Activated gamma-delta T cell treated with anti-CD3 and anti-CD28 coated beads, Interleukin-2, amount 50 U/mL, for 16 hours (primary cell): Measurements from ENCODE around the gene C1QTNF5.
A peak's percentile ranks its signal among the peaks of the same experiment; 100 is the strongest.
"Not testable (repeated sequence)": the region's sequence is repeated elsewhere in the genome, so short reads cannot be mapped to it uniquely, and the experiment has no call there.

Experiments used
- DNase-seq: peaks from one replicate; pipeline ENCODE4 v3.0.0-alpha.2; 2020; ENCODE audit warnings: low read depth

C1QTNF5 gene

GRCh38 chr11:119340335-119341221, at the start of gene C1QTNF5:
C1QTNF5 (minus strand) TSS chr11:119340883; CDS start chr11:119340397, 486 bp downstream.
- DNase-seq: no peak

DNA sequence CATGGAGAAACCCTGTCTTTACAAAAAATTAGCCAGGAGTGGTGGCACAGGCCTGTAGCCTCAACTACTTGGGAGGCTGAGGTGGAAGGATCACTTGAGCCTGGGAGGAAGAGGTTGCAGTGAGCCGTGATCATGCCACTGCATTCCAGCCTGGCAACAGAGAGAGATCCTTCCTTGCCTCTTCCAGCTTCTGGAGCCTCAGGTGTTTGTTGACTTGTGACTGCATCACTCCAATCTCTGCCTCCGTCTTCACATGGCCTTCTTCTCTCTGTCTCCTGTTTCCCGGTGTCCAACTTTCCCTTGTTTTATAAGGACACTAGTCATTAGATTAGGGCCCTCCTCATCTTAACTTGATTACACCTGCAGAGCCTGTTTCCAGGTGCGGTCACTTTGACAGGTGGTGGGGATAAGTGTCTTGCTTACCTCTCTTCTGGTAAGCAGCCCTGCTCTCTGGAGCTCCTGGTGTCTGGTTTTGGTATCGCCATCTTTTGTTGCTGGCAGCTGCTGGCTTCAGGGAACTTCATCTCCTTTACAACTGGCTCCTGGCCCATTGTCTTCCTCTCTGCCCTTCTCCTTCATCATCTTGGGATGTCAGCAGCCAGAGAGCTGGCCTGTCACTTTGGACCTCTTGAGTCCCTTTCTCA, 49.0 kb upstream of the C1QTNF5 start:
- DNase-seq: no peak

DNA sequence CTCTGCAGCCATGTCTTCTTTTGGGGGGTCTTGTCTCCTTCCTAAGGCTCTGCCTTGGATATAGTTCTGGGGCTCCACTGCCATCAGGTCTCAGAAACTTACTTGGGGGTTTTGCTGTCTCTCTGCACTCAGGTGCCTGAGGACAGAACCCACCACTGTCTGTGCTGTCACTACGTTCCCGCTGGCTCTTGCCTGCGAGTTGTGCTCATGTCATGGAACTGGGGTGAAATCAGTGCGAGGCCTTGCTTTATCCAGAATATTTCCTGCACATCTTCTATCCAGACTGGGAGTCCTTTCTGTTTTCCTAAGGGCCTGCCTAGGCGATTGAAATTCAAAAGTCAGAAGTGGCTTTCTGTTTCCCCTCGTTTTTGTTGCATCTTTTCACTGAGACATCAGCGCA, 47.4 kb upstream of the C1QTNF5 start:
- DNase-seq: no peak

DNA sequence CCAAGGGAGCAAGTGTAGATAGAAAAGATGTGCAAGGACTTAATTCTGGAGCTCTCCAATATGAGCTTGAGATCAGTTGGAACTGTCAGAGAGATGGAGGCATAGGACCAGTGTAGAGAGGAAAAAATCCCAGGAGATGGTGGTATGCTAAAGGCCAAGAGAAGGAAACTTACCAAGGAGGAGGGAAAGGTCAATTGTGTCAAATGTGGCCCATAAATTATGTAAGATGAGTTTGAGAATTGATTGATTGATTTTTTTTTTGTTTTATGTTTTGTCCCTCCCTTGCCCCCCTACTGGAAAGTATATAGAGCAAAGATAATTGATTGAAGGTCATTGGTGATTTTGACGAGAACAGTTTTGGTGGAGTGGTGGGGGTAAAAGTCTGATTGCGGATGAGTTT, 43.6 kb upstream of the C1QTNF5 start:
- no peak for DNase-seq

- DNase-seq: not testable (repeated sequence)
These were observed 41.8 kb upstream of the C1QTNF5 start for GRCh38 chr11:119382513-119382912.

- DNase-seq: no peak
These were observed 41.4 kb upstream of the C1QTNF5 start for GRCh38 chr11:119382101-119382500.

GRCh38 chr11:119381181-119381988, 40.7 kb upstream of the C1QTNF5 start, which contains the start of gene USP2:
USP2 (minus strand) TSS chr11:119381690; CDS start chr11:119373480, 8,210 bp downstream.
- DNase-seq: peak; percentile 91

DNA sequence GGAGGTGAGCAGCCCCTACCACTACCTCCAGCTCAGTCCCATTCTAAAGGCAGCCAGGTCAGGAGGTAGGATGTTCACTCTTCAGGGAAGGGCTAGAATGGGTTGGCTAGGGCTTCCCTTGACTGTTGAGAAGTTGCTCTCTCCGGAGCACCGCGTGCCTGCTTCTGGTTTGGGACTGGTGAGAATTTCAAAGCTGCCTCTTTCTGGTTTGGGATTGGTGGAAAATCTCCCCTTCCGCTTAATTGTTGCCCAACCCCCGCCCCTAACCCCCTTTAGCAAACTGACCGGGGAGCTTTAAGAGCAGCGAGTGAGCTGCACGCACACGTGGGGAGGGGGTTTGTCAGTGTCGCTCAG, 40.1 kb upstream of the C1QTNF5 start:
- DNase-seq: no peak

DNA sequence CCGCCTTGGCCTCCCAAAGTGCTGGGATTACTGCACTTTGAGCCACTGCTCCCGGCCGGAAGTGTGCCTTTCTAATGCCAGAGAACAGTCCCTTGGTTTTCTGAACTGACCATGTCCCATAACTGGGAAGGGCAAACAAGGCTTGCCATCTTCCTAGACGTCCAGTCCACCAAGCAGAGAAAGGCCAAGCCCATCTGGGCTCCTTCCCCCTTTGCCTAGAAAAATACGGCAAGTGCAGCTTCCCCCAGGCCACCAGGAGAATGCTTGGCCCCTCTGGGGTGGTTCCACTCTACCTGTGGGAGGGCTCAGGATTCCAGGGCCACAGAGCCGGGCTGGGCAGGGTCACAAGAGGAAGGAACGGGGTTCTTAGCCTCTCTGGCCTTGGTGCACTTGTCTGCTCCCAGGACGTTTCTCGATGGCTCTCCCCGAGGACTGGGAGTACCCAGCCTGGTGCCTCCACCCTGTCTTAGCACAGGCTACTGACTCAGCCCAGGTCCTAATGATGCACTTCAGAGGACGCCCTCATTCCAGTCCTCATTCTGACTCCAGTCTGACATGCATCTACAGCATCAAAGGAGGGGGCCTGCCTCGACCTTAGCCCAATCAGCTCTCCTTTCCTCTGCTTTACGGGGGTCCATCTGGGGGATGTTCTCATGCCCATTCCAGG, 39.6 kb upstream of the C1QTNF5 start:
- DNase-seq: no peak

DNA sequence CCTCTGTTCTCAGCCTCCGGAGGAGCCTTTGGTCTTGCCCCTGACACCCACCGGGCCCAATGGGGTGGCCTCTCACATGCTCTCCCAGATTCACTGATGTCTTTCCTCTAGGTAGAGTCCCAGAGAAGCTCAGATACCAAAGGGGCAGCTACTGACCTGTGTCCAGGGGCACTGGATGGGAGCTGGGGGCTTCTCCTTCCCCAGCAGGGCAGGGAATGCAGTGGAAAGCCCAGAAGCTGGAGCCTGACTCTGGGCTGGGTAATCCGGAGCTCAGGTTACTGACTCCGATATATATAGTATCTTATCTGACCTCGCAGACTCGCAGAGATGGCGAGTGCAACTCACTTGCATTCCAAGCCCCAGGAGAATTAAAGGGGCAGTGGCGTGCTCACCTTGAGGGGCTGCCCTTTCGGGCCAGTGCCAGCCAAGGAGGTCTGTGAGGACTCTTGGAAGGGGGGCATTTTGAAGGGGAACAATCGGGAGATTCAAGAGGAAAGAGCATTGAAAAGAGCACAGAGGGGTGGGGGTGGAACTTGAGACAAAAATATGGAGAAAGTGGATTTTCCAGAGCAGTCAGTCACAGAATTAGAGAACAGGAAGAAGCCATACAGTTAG, 38.3 kb upstream of the C1QTNF5 start:
- DNase-seq: no peak

DNA sequence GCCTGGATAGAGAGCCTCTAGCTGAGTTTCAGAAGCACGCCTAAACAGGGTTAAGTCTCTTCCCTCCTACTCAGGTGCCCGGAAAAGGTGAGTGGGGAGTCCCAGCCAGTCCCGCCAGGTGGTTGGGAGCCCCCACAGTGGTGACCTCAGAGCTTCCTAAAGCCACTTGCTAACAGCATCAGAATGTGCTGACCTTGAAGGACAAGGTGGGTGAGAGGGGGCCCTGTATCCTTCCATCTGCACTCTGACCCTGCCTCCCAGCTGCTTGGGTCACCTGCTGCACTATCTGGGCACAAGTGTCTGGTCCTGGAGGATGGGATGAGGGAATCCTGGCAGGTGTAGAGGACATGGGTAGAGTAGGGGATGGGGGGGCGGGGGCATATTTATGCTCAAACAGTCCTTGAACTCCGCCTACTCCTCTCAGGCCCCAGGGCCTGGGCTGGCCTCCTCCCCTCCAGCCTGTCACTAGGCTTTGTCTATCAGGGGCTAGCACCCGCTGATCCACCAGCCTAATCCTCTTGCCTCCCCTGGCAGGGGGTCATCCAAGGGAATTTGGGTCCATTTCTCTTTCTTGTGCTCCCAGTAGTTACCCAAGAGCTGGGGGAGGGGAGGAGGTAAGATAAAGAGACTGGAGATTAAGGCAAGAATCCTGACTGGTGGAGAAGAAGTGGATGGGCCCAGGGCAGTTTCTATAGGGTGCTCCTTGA, 37.4 kb upstream of the C1QTNF5 start:
- DNase-seq: no peak

DNA sequence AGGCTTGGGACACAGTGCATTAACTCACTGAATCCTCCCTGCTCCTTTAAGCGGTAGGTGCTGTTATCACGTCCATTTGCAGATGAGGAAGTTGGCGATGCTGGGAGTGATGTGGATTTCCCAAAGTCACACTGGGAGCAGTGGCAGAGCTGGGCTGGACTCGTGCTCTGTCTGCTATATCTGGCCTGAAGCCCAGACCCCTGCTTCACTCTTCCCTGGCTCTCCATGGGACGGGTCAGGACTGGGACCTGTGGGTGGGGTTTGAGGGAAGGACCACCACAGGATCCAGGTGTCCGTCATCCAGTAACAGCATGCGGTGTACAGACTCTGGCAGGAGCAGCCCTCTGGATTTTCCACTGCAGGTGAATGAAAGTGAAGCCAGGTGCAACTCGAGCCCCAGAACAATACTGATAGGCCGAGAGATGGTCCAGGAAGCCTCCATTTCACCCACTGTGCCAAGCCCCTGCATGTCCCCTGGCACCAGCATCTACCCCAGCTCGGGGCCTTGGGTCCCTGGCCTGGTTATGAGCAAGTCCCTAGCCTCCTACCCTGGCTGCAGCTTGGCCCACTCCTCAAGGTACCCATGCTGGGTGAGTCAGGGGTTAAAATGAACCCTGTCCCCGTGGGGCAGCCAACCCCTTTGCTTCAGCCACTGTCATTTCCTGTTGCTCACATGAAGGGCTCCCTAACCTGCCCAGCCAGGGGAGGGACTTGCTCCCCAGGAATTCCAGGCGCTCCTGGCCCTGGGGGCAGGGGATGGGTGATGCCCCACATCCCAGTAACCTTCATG, 36.6 kb upstream of the C1QTNF5 start:
- no peak for DNase-seq

DNA sequence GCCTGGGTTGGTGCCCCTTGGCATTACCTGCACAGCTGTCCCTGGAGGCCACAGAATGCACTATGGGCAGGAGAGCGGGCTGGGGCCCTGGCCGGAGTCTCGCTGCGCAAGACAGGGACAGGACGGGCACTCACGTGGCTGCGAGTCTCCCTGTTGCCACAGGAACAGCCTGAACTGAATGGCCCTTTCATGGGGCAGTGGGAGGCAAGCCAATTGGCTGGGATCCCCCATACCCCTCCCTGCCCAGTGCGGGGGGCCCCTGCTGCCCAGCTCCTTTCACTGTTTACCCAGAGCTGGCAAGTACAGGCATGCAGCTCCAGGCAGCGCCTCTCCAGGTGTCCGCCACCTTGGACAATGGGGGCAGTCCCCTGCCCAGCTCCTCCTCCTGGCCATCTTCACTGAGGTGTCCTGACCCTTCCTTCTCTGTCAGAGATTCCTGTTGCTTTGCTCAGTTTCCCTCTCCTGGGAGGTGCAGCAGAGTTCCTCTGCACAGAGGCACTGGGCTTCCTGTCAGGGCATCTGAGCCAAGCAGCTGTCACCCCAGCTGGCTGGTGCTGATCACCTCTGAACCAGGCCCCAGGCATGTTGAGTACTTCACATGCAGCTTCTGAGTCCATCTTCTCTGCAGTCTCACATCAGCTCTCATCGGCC, 35.6 kb upstream of the C1QTNF5 start:
- DNase-seq: no peak

DNA sequence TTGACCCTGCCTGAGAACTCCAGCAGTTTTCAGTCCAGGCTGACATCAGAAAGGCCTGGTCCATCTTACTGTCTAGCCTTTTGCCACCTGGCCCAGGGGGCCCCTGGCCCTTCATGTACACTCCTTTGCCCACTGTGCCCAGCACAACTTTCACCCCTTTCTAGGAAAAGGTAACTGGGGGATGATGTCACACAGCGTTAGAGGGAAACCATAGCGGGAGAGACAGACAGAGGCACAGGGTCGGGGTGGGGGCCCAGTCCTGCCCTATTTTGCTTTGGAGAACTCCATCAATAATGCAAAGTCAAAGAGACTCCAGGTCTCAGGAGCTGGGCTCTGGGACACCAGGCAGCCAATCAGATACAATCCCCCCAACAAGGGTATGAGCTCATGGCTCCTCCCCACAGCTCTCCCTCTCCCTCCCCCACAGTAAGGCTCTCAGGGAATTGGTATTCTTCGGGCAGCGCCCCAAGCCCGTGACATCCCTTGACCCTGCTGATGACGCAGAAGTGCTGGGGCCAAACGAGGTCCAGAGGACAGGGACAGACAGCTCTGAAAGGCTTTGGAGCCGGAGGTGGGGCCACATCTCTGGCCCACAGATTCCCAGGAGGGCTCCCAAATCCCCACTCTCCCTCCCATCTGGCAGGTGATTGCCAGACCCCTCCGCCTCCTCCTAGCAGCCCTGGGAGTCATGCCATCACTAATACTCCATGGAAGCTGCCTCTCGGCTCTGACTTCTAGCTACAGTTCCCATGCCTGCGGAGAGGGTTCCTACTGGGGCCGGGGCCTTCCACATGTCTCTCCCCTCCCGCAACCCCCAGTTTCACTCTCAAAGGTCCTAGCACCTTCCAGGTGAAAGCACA, 34.9 kb upstream of the C1QTNF5 start:
- DNase-seq: no peak

DNA sequence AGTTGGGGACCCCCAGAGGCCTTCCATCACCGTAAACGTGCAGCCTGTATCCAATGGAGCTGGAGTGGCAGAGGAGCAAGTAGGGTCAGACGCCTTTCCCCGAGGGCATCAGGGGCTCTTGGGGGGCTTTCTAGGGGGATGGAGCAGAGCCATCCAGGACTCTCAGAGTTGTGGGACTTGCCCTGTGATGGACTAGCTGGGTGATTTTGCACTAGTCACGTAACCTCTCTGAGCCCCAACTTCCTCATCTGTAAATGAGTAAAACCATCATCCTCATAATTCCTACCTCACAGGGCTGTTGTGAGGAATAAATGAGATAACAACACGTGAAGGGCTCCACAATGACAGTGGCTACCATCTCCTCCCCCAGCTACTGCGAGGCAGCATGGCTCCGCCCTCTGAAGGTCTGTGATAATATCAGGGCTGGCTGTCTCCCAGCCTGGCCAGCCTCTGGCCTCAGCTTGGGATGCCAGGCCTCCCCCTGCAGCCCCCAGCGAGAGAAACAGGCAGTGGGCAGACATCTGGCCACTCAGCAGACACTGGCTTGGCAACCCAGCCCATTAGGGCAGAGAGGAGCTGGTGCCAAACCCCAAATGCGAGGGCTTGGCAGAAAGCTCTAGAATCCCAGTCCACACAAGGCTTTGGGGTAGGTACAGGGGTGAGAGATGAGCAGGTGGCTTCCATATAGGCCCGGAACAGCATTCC, 34.1 kb upstream of the C1QTNF5 start:
- no peak for DNase-seq

- no peak for DNase-seq
These were observed 33.4 kb upstream of the C1QTNF5 start for GRCh38 chr11:119373921-119374631.
